GM12801 (cell line): ENCODE results near the gene DENND4C.

Experiments
- TF ChIP-seq, protein P1 (sequence below): IDR thresholded peaks from one replicate; pipeline ENCODE4 v1.5.1; 2011; ENCODE audit warnings: control low read depth; ENCODE audit not compliant: insufficient read length; ENCODE audit errors: extremely low read depth

The DENND4C gene

DNA sequence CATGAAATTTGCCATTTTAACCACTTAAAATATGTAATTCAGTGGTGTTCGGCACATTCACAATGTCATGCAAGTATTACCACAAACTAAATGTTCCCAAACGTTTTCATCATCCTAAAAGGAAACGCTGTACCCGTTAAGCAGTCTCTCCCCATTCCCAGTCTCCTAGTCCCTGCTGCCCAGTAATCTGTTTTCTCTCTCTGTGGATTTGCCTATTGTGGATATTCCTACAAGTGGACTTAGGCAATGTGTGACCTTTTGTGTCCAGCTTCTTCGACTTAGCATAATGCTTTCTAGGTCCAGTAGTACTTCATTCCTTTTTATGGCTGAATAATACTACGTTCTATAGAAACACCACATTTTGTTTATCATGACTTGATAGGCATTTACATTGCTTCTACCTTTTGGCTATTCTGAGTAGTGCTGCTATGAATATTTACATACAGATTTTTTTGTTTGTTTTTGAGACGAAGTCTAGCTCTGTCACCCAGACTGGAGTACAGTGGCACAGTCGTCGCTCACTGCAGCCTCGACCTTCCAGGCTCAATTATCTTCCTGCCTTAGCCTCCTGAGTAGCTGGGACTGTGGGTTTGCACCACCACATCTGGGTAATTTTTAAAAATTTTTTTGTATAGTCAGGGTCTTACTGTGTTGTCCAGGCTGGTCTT lies 13.0 kb downstream of the DENND4C start:
- TF ChIP-seq, protein P1, sequence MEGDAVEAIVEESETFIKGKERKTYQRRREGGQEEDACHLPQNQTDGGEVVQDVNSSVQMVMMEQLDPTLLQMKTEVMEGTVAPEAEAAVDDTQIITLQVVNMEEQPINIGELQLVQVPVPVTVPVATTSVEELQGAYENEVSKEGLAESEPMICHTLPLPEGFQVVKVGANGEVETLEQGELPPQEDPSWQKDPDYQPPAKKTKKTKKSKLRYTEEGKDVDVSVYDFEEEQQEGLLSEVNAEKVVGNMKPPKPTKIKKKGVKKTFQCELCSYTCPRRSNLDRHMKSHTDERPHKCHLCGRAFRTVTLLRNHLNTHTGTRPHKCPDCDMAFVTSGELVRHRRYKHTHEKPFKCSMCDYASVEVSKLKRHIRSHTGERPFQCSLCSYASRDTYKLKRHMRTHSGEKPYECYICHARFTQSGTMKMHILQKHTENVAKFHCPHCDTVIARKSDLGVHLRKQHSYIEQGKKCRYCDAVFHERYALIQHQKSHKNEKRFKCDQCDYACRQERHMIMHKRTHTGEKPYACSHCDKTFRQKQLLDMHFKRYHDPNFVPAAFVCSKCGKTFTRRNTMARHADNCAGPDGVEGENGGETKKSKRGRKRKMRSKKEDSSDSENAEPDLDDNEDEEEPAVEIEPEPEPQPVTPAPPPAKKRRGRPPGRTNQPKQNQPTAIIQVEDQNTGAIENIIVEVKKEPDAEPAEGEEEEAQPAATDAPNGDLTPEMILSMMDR, result no peak

DNA sequence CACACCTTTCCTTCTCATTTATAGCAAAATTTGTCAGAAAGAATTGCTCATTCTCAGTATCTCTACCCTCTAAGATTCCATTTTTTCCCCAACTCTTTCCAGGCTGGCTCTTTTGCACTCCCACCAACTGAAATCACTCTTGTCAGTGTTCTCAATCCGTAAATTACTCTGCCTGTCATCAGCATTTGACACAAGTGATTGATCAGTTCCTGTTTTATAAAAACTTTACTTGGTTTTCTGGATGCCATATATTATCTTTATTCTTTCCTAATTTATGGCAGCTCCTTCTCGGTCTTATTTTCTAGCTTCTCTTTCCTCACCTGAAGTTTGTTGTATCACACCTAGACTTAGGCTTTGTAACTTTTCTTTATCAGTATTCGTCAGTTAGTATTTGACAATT lies 16.4 kb downstream of the DENND4C start:
- TF ChIP-seq, protein P1, result no peak

DNA sequence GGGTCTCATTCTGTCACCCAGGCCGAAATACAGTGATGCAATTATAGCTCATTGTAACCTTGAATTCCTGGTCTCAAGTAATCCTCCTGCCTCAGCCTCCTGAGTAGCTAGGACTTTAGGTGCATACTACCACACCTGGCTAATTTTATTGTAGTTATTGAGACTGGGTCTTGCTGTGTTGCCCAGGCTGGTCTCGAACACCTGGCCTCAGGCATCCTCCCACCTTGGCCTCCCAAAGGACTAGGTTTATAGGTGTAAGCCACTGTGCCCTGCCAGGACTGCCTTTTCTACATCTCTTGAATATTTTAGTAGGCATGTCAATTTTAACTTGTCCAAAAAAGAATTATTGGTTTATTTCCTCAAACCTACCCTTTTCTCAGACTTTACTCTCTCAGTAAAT lies 16.9 kb downstream of the DENND4C start:
- TF ChIP-seq, protein P1, result no peak

DNA sequence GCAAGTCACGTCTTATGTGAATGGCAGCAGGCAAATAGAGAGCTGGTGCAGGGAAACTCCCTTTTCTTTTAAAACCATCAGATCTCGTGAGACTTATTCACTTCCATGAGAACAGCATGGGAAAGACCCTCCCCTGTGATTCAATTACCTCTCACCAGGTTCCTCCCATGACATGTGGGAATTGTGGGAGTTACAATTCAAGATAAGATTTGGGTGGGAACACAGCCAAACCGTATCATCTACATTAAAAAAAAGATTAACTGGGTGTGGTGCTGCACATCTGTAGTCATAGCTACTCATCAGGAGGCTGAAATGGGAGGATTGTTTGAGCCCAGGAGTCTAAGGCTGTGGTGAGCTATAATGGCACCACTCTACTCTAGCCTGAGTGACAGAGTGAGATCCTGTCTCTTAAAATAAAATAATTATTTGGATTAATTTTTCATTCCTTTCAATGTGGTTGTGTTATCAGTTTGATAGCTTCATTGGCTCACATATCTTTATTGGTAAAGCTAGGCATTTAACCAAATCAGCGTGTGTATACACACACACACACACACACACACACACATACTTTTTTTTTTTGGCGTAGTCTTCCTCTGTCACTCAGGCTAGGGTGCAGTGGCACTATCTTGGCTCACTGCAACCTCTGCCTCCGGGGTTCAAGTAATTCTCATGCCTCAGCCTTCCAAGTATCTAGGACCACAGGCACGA lies 21.8 kb downstream of the DENND4C start:
- TF ChIP-seq, protein P1, result no peak

DNA sequence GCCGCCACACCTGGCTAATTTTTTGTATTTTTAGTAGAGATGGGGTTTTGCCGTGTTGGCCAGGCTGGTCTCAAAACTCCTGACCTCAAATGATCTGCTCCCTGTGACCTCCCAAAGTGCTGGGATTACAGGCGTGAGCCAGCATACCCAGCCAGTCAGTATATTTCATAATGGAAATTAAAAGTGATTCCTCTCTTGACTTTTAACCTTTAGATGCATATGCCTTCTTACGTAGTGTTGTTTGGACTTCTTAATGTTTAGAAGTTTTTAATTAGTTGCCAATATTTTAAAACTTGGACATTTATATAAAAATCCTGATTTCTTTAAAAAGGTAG lies 22.4 kb downstream of the DENND4C start:
- TF ChIP-seq, protein P1, result no peak

DNA sequence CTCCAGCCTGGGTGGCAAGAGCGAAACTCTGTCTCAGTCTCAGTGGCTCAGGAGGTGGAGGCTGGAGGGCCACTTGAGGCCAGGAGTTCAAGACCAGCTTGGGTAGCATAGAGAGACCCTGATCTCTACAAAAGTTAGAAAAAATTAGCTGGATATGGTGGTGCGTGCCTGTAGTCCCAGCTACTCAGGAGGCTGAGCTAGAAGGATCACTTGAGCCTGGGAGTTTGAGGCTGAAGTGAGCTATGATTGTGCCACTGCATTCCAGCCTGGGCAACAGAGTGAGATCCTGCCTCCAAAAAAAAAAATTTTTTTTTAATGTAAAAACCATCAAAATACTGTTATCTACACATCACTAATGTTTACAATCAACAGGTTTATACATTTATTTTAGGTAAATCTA lies 24.6 kb downstream of the DENND4C start:
- TF ChIP-seq, protein P1, result no peak

DNA sequence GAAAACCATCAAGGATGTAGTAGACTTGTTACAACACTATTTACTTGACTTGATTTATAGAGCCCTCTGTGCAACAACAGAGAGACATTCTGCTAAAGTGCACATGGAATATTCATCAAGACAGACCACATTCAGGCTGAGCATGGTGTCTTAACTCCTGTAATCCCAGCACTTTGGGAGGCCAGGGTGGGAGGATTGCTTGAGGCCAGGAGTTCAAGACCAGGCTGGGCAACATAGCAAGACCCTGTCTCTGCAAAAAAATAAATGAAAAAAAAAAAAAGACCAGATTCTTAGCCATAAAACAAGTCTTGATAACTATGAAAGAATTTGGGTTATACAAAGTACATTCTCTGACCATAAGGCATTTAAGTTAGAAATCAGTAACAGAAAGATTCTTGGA lies 25.3 kb downstream of the DENND4C start:
- TF ChIP-seq, protein P1, result no peak
